B cell (primary cell): ENCODE data around the gene SLC16A2. TPM values are rescaled to one million over a fixed set of nuclear protein-coding genes. Genes with fewer than 3 reads are reported as not detected.

Experiments used
- ATAC-seq: fragments of 200-7000 bp; cut with Tn5 transposase; one replicate; pipeline ENCODE4 v1.10.0; 2021; ENCODE audit warnings: low read depth, mild to moderate bottlenecking, moderate number of reproducible peaks, moderate library complexity
- CTCF ChIA-PET: fragments of 350-600 bp; sonication (Branson Sonifier 250); formaldehyde crosslinking; loops from one replicate; lab custom pipeline; 2021; ENCODE audit warnings: antibody characterized with exemption, inconsistent platforms; lab: Charles Lee
- POLR2A ChIA-PET: fragments of 350-600 bp; sonication (Branson Sonifier 250); formaldehyde crosslinking; loops from one replicate; lab custom pipeline; 2021; ENCODE audit warnings: antibody characterized with exemption; lab: Charles Lee
- DNase-seq: peaks from one replicate; pipeline ENCODE4 v3.0.0; 2013
- H2AFZ ChIP-seq: 2 replicates; pipeline ENCODE4 v1.6.1; 2012; ENCODE audit warnings: mild to moderate bottlenecking, low read depth, low read length; ENCODE audit not compliant: insufficient read depth, poor library complexity, severe bottlenecking
- H3K27ac ChIP-seq, 2 donors: 1 replicate in 1 of 2; 2 replicates in 1 of 2; pipeline ENCODE4 v1.5.1; 2012 to 2013; ENCODE audit warnings: low read length in 2 of 2, mild to moderate bottlenecking in 2 of 2, moderate library complexity in 1 of 2
- H3K27me3 ChIP-seq, 4 experiments: fragments of 200-600 bp in 1 of 4; sonication (generic) in 1 of 4; replicated peaks in 1 of 4; 1 replicate in 2 of 4; 2 replicates in 2 of 4; pipeline versions ENCODE4 v1.6.1 to v1.7.0; 2013 to 2016; ENCODE audit warnings: low read length in 3 of 4, mild to moderate bottlenecking in 2 of 4, mixed read lengths in 1 of 4, moderate library complexity in 1 of 4; ENCODE audit not compliant: insufficient read depth in 4 of 4, control insufficient read depth in 3 of 4; ENCODE audit errors: control extremely low read depth in 1 of 4
- H3K36me3 ChIP-seq, 2 experiments: replicated peaks in 1 of 2; 1 replicate in 1 of 2; 2 replicates in 1 of 2; pipeline versions ENCODE4 v1.6.1 to v1.7.1; 2013; ENCODE audit warnings: low read length in 1 of 2; ENCODE audit not compliant: insufficient read depth in 2 of 2, control insufficient read depth in 1 of 2; ENCODE audit errors: control extremely low read depth in 1 of 2, extremely low read depth in 1 of 2
- H3K4me1 ChIP-seq, 2 donors: fragments of 200-600 bp in 1 of 2; sonication (generic) in 1 of 2; 1 replicate in 1 of 2; 2 replicates in 1 of 2; pipeline versions ENCODE4 v1.5.1 to v1.6.1; 2013 to 2017; ENCODE audit warnings: low read length in 2 of 2; ENCODE audit not compliant: control insufficient read depth in 2 of 2, insufficient read depth in 2 of 2
- H3K4me2 ChIP-seq: replicated peaks from 2 replicates; pipeline ENCODE3; 2012; ENCODE audit warnings: mild to moderate bottlenecking, low read depth, low read length; ENCODE audit not compliant: poor library complexity, severe bottlenecking
- H3K4me3 ChIP-seq, 5 experiments: fragments of 200-600 bp in 1 of 5; sonication (generic) in 1 of 5; 1 replicate in 3 of 5; 2 replicates in 2 of 5; pipeline versions ENCODE4 v1.5.1 to v1.7.0; 2011 to 2016; ENCODE audit warnings: low read length in 4 of 5, mild to moderate bottlenecking in 4 of 5, low read depth in 2 of 5, control low read depth in 1 of 5, moderate library complexity in 1 of 5; ENCODE audit not compliant: insufficient read depth in 1 of 5; ENCODE audit errors: control extremely low read depth in 1 of 5, extremely low read depth in 1 of 5
- H3K79me2 ChIP-seq: fragments of 200-600 bp; sonication (generic); one replicate; pipeline ENCODE4 v1.6.0; 2016; ENCODE audit warnings: low read length; ENCODE audit not compliant: control insufficient read depth, insufficient read depth
- H3K9ac ChIP-seq: fragments of 200-600 bp; sonication (generic); 2 replicates; pipeline ENCODE4 v1.6.1; 2017; ENCODE audit warnings: mild to moderate bottlenecking, low read length, moderate library complexity
- H3K9me3 ChIP-seq, 3 donors: one replicate each; pipeline versions ENCODE4 v1.6.1 to v1.7.1; 2013; ENCODE audit warnings: low read length in 2 of 3; ENCODE audit not compliant: control insufficient read depth in 2 of 3, insufficient read depth in 1 of 3; ENCODE audit errors: control extremely low read depth in 1 of 3
- H4K20me1 ChIP-seq: 2 replicates; pipeline ENCODE4 v1.6.0; 2012; ENCODE audit warnings: mild to moderate bottlenecking, low read length; ENCODE audit not compliant: insufficient read depth, control insufficient read depth, poor library complexity, severe bottlenecking
- H3K27ac Mint-ChIP-seq: one replicate; pipeline ENCODE4 v1.8.0; 2021; ENCODE audit warnings: mixed read lengths
- H3K27me3 Mint-ChIP-seq: one replicate; pipeline ENCODE4 v1.8.0; 2021; ENCODE audit warnings: mixed read lengths
- H3K4me1 Mint-ChIP-seq: one replicate; pipeline ENCODE4 v1.8.0; 2021; ENCODE audit warnings: mixed read lengths
- H3K4me3 Mint-ChIP-seq: one replicate; pipeline ENCODE4 v1.8.0; 2021; ENCODE audit warnings: mixed read lengths
- H3K9me3 Mint-ChIP-seq: one replicate; pipeline ENCODE4 v1.8.0; 2022; ENCODE audit warnings: mixed read lengths; ENCODE audit not compliant: insufficient read depth
- EZH2 ChIP-seq: IDR thresholded peaks from 2 replicates; pipeline ENCODE4 v1.6.1; 2012; ENCODE audit warnings: borderline replicate concordance, low read depth, mild to moderate bottlenecking, moderate library complexity, low read length; ENCODE audit not compliant: insufficient read depth, poor library complexity, severe bottlenecking
- WGBS: methylation state at CpG from one replicate; pipeline ENCODE4 v1.1.5; 2013; ENCODE audit warnings: missing lambda C conversion rate; ENCODE audit not compliant: insufficient coverage; 5-methylcytosine and 5-hydroxymethylcytosine counted together
- intact Hi-C: fragments of 100-400 bp; cut with micrococcal nuclease; formaldehyde crosslinking; loops from one replicate; pipeline ENCODE4 v1.10.0; 2022
- polyA plus RNA-seq: library from polyadenylated mRNA; depleted of rRNA; stranded (reverse); fragments of >200 nt; gene quantifications from 2 replicates; pipeline ENCODE4 v1.2.3, GENCODE V29; 2012
- total RNA-seq, 2 donors: library from RNA; stranded (reverse); fragments of 120-200 nt in 1 of 2; gene quantifications; 1 replicate in 1 of 2; 2 replicates in 1 of 2; pipeline versions ENCODE4 v1.2.3 to v1.2.4, GENCODE V29; 2013 to 2022
- TF ChIP-seq, protein P1 (sequence below): fragments of 200-600 bp; IDR thresholded peaks from one replicate; pipeline ENCODE4 v1.8.0; 2022; ENCODE audit warnings: antibody characterized with exemption, mild to moderate bottlenecking

Gene SLC16A2
- total and polyA plus RNA-seq, 2 donors (not counting 1 experiment from before 2014, with no cell fraction given): not detected

DNA sequence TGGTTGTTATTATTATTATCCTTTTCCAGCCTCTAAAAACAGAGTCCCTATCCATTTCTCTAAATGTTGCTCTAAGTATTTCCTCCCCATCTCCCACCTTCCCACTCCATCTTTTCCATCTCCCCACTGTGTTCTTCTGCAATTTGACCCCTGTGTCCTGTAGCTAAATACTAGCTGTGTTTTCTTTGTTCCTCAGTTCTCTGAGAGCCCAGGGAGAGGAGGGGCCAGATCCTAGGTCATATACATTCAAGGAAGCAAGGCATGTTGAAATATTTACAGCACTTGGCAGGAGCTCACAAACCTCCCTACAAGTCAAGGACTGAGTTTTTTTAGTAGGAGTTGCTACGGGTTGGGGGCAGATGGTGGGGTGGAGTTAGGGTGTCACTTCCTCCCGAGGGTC, 10.5 kb downstream of the SLC16A2 start:
- no peak overlapping the region for H3K27ac Mint-ChIP-seq
- H3K27me3 Mint-ChIP-seq: peaks cover 4% of the 10 kb centered on the region
- Histone ChIP-seq H3K4me3 (no peak overlapping the region), H2AFZ (no peak overlapping the region), H3K79me2 (no peaks in the 10 kb centered on the region), H4K20me1 (no peaks in the 10 kb centered on the region), H3K36me3 (no peaks in the 10 kb centered on the region), H3K9ac (no peak overlapping the region), H3K4me1 (no peaks in the 10 kb centered on the region), H3K27ac (no peak overlapping the region), H3K9me3 (no peaks in the 10 kb centered on the region), H3K27me3 (no peaks in the 10 kb centered on the region), H3K4me2 (no peak overlapping the region)
- no peaks in the 10 kb centered on the region for H3K9me3 Mint-ChIP-seq
- POLR2A ChIA-PET: no interaction called here
- 33% methylated on average over 1 of the region's 2 CpGs for WGBS
- H3K4me3 Mint-ChIP-seq: no peak overlapping the region
- intact Hi-C loops: no loop called here
- CTCF ChIA-PET: no interaction called here
- ATAC-seq (no peak), DNase-seq (no peak)
- no peaks in the 10 kb centered on the region for H3K4me1 Mint-ChIP-seq
- no peak for TF ChIP-seq EZH2
- TF ChIP-seq, protein P1, sequence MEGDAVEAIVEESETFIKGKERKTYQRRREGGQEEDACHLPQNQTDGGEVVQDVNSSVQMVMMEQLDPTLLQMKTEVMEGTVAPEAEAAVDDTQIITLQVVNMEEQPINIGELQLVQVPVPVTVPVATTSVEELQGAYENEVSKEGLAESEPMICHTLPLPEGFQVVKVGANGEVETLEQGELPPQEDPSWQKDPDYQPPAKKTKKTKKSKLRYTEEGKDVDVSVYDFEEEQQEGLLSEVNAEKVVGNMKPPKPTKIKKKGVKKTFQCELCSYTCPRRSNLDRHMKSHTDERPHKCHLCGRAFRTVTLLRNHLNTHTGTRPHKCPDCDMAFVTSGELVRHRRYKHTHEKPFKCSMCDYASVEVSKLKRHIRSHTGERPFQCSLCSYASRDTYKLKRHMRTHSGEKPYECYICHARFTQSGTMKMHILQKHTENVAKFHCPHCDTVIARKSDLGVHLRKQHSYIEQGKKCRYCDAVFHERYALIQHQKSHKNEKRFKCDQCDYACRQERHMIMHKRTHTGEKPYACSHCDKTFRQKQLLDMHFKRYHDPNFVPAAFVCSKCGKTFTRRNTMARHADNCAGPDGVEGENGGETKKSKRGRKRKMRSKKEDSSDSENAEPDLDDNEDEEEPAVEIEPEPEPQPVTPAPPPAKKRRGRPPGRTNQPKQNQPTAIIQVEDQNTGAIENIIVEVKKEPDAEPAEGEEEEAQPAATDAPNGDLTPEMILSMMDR: no peak

DNA sequence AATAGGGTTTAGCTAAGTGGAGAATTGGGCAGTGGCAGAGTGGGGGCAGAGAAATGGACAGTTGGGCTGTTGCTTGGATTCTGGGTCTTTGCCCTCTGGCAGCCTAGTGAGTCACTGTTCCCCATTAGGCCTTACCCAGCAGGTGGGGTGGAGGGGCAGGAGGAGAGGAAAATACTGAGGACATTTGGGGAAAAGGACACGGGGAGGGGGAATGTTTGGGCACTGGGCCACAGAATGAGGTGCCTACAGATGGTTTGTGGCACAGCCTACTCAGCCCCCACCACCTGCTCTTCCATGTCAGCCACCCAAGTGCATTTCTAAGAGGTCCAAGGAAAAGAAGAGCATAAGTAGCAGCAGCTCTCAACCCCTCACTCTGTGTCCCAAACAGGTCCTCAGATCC, 13.0 kb downstream of the SLC16A2 start:
- Histone ChIP-seq H3K4me2 (no peak overlapping the region), H3K79me2 (no peaks in the 10 kb centered on the region), H2AFZ (no peak overlapping the region), H3K27me3 (no peaks in the 10 kb centered on the region), H3K9me3 (no peaks in the 10 kb centered on the region), H4K20me1 (no peaks in the 10 kb centered on the region), H3K4me1 (no peaks in the 10 kb centered on the region), H3K27ac (no peak overlapping the region), H3K36me3 (no peaks in the 10 kb centered on the region), H3K4me3 (no peak overlapping the region), H3K9ac (no peak overlapping the region)
- no peak overlapping the region for H3K4me3 Mint-ChIP-seq
- no peaks in the 10 kb centered on the region for H3K9me3 Mint-ChIP-seq
- WGBS: no CpG with 5 or more reads among the region's 1 CpG
- TF ChIP-seq EZH2: no peak
- TF ChIP-seq, protein P1: no peak
- H3K27ac Mint-ChIP-seq: no peak overlapping the region
- intact Hi-C loops: no loop called here
- H3K27me3 Mint-ChIP-seq: peaks cover 4% of the 10 kb centered on the region
- ChIA-PET CTCF (no interaction called here), POLR2A (no interaction called here)
- ATAC-seq (no peak), DNase-seq (no peak)
- no peaks in the 10 kb centered on the region for H3K4me1 Mint-ChIP-seq
